SK-N-SH (cell line): ENCODE measurements around the gene OR6B3. TPM values are rescaled to one million over a fixed set of nuclear protein-coding genes. Genes with fewer than 3 reads are reported as not detected.

Source experiments
- CTCF ChIA-PET: fragments of 300-600, 350-600 bp; formaldehyde crosslinking; extraction: SDS; loops from one replicate; lab custom pipeline; 2021; lab: Yijun Ruan, JAX
- POLR2A ChIA-PET: fragments of 350-600 bp; sonication (Branson Sonifier 250); formaldehyde crosslinking; extraction: SDS; loops from one replicate; lab custom pipeline; 2020; ENCODE audit warnings: antibody characterized with exemption, inconsistent platforms; lab: Yijun Ruan, JAX
- DNase-seq: peaks from one replicate; pipeline ENCODE4 v3.0.0; 2012
- H2AFZ ChIP-seq: fragments of 200-600 bp; sonication (generic); 2 replicates; pipeline ENCODE4 v1.8.1; 2016; ENCODE audit warnings: antibody characterized with exemption, mild to moderate bottlenecking, low read depth
- H3F3A ChIP-seq: fragments of 200-600 bp; sonication (generic); replicated peaks from 2 replicates; pipeline ENCODE3; 2016; ENCODE audit warnings: antibody characterized with exemption, mild to moderate bottlenecking; ENCODE audit not compliant: insufficient read depth
- H3K27ac ChIP-seq, 2 experiments: fragments of 200-500 bp in 1 of 2; fragments of 200-600 bp in 1 of 2; sonication (Bioruptor generic) in 1 of 2; sonication (generic), shearing (Covaris generic) in 1 of 2; 2 replicates each; pipeline versions ENCODE4 v1.5.1 to v1.6.1; 2014 to 2016; ENCODE audit warnings: low read depth in 2 of 2, inconsistent platforms in 1 of 2, low read length in 1 of 2, mild to moderate bottlenecking in 1 of 2, mixed read lengths in 1 of 2
- H3K27me3 ChIP-seq: fragments of 200-600 bp; sonication (generic), shearing (Covaris generic); 2 replicates; pipeline ENCODE4 v1.6.1; 2016; ENCODE audit warnings: mixed run types; ENCODE audit not compliant: insufficient read depth
- H3K36me3 ChIP-seq, 2 experiments: fragments of 200-500 bp in 1 of 2; fragments of 200-600 bp in 1 of 2; sonication (Bioruptor generic) in 1 of 2; sonication (generic) in 1 of 2; replicated peaks in 1 of 2; 2 replicates each; pipeline versions ENCODE3 to v1.5.1; 2014 to 2016; ENCODE audit warnings: low read length in 1 of 2, mild to moderate bottlenecking in 1 of 2; ENCODE audit not compliant: insufficient read depth in 2 of 2, control insufficient read depth in 1 of 2
- H3K4me1 ChIP-seq, 2 experiments: fragments of 200-500 bp in 1 of 2; fragments of 200-600 bp in 1 of 2; sonication (Bioruptor generic) in 1 of 2; sonication (generic), shearing (Covaris generic) in 1 of 2; 2 replicates each; pipeline versions ENCODE4 v1.5.1 to v1.6.1; 2014 to 2016; ENCODE audit warnings: low read depth in 1 of 2, low read length in 1 of 2, mixed run types in 1 of 2; ENCODE audit not compliant: insufficient read depth in 2 of 2, control insufficient read depth in 1 of 2
- H3K4me2 ChIP-seq: fragments of 200-600 bp; sonication (generic), shearing (Covaris generic); 2 replicates; pipeline ENCODE4 v1.6.1; 2017; ENCODE audit warnings: mixed run types
- H3K4me3 ChIP-seq, 2 experiments: fragments of 200-500 bp in 1 of 2; fragments of 200-600 bp in 1 of 2; sonication (Bioruptor generic) in 1 of 2; sonication (generic), shearing (Covaris generic) in 1 of 2; 2 replicates each; pipeline versions ENCODE4 v1.5.1 to v1.8.1; 2014 to 2016; ENCODE audit warnings: low read depth in 2 of 2, inconsistent platforms in 1 of 2, low read length in 1 of 2, mild to moderate bottlenecking in 1 of 2, mixed read lengths in 1 of 2, moderate library complexity in 1 of 2
- H3K79me2 ChIP-seq: fragments of 200-600 bp; sonication (generic); 2 replicates; pipeline ENCODE4 v1.8.1; 2017; ENCODE audit warnings: mild to moderate bottlenecking; ENCODE audit not compliant: insufficient read depth
- H3K9ac ChIP-seq: fragments of 200-600 bp; sonication (generic); 2 replicates; pipeline ENCODE4 v1.6.1; 2017; ENCODE audit warnings: mixed run types
- H3K9me2 ChIP-seq: fragments of 200-600 bp; sonication (generic); 2 replicates; pipeline ENCODE4 v1.6.1; 2017; ENCODE audit warnings: mixed run types
- H3K9me3 ChIP-seq: fragments of 200-600 bp; sonication (generic); 2 replicates; pipeline ENCODE4 v1.6.1; 2017; ENCODE audit warnings: mixed run types, mild to moderate bottlenecking, moderate library complexity
- H4K20me1 ChIP-seq: fragments of 200-600 bp; sonication (generic); 2 replicates; pipeline ENCODE4 v1.6.1; 2017; ENCODE audit warnings: mild to moderate bottlenecking, mixed run types; ENCODE audit not compliant: insufficient read depth
- ELF1 ChIP-seq: IDR thresholded peaks from 2 replicates; pipeline ENCODE4 v1.4.0; 2012
- EZH2phosphoT487 ChIP-seq: fragments of 200-600 bp; sonication (generic); IDR thresholded peaks from 2 replicates; pipeline ENCODE4 v1.6.1; 2017; ENCODE audit warnings: low read depth, mixed run types, mild to moderate bottlenecking, antibody characterized with exemption, moderate library complexity, borderline replicate concordance
- FOXM1 ChIP-seq: IDR thresholded peaks from 2 replicates; pipeline ENCODE4 v1.4.0; 2012; ENCODE audit warnings: low read depth, mild to moderate bottlenecking
- GABPA ChIP-seq: IDR thresholded peaks from 2 replicates; pipeline ENCODE4 v1.4.0; 2012; ENCODE audit warnings: low read depth, mild to moderate bottlenecking
- JUND ChIP-seq: IDR thresholded peaks from 2 replicates; pipeline ENCODE4 v1.4.0; 2012
- MAX ChIP-seq: IDR thresholded peaks from 2 replicates; pipeline ENCODE4 v1.4.0; 2012; ENCODE audit warnings: low read depth
- MXI1 ChIP-seq: IDR thresholded peaks from 2 replicates; pipeline ENCODE4 v1.6.1; 2012; ENCODE audit warnings: mild to moderate bottlenecking, low read depth, low read length, improper control_type of control experiment
- RAD21 ChIP-seq: IDR thresholded peaks from 2 replicates; pipeline ENCODE4 v1.6.1; 2012; ENCODE audit warnings: mild to moderate bottlenecking, low read length
- RXRA ChIP-seq: IDR thresholded peaks from 2 replicates; pipeline ENCODE4 v1.4.0; 2012; ENCODE audit warnings: low read depth, mild to moderate bottlenecking, borderline replicate concordance
- SIN3A ChIP-seq: IDR thresholded peaks from 2 replicates; pipeline ENCODE4 v1.6.1; 2012; ENCODE audit warnings: low read depth, mild to moderate bottlenecking, low read length, moderate library complexity, borderline replicate concordance
- SMC3 ChIP-seq: IDR thresholded peaks from 2 replicates; pipeline ENCODE4 v1.6.1; 2012; ENCODE audit warnings: low read depth, low read length, improper control_type of control experiment
- TAF1 ChIP-seq: IDR thresholded peaks from 2 replicates; pipeline ENCODE4 v1.6.1; 2012; ENCODE audit warnings: low read depth, mild to moderate bottlenecking, low read length, moderate library complexity, borderline replicate concordance
- ZBTB33 ChIP-seq: IDR thresholded peaks from 2 replicates; pipeline ENCODE4 v1.4.0; 2012; ENCODE audit warnings: low read depth, borderline replicate concordance
- WGBS: methylation state at CpG from one replicate; pipeline ENCODE4 v1.1.6; 2017; ENCODE audit warnings: low lambda C conversion rate; 5-methylcytosine and 5-hydroxymethylcytosine counted together
- polyA plus RNA-seq, 3 experiments: library from polyadenylated mRNA; depleted of rRNA; stranded (reverse); fragments of >200 nt; gene quantifications; 2 replicates each; pipeline ENCODE4 v1.2.3, GENCODE V29; 2012
- TF ChIP-seq, protein P1 (sequence below): IDR thresholded peaks from 2 replicates; pipeline ENCODE4 v1.6.1; 2012; ENCODE audit warnings: mild to moderate bottlenecking, low read depth, low read length, moderate library complexity

Gene OR6B3
- polyA plus RNA-seq, 1 of the 3 experiments (the other 2 are of a cell fraction): not detected

DNA sequence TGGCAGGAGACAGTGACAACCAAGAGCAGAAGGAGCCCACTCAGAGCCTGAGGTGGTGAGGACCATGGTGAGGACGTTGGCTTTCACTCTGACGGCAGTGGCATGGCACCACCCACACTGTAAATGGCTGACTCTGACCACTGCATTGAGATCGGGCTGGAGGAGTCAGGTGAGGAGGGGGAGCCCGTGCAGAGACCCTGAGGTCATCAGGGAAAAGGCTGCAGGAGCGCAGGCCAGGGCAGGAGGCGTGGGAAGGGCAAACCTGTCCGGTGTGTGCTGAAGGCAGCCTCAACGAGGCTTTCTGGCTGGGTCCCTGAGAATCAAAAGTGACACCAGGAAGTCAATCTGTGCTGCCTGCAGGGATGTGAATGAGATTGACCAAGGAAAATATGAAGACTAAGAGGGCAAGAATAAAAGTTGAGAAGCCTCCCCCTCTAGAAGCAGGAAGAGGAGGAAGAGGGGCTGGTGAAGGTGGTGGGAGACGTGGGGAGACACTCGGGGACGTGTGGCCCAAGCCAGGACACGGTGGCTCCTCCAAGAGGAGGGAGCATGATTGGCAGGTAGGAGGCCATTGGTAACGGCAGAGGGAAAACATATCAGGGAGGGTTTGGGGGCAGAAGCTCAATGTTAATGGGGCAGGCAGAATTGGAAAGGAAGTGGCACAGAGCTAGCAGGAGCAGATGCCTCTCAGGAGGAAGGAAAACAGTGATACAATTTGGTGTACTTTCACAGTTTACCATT is 2.0 kb upstream of the OR6B3 start:
- H3K27ac ChIP-seq: no peak overlapping the region
- H3K36me3 ChIP-seq: no peaks in the 10 kb centered on the region
- no peak overlapping the region for H3K9ac ChIP-seq
- no peaks in the 10 kb centered on the region for H3K79me2 ChIP-seq
- H3K4me3 ChIP-seq: no peak overlapping the region
- ChIA-PET CTCF (interaction anchor here (1.7 to 12.7 kb wide), 3 partner anchors 34 to 95 kb away, joined by 4 to 291 read pairs (median 5); partner anchors contain the start of gene OTOS), POLR2A (no interaction called here)
- no peaks in the 10 kb centered on the region; a peak in 1 of 4 replicates for H3K4me1 ChIP-seq
- peaks cover 48% of the 10 kb centered on the region for H3K27me3 ChIP-seq
- no peak overlapping the region for H2AFZ ChIP-seq
- H3F3A ChIP-seq: no peaks in the 10 kb centered on the region
- H4K20me1 ChIP-seq: no peaks in the 10 kb centered on the region
- no peaks in the 10 kb centered on the region for H3K9me2 ChIP-seq
- TF ChIP-seq, protein P1, sequence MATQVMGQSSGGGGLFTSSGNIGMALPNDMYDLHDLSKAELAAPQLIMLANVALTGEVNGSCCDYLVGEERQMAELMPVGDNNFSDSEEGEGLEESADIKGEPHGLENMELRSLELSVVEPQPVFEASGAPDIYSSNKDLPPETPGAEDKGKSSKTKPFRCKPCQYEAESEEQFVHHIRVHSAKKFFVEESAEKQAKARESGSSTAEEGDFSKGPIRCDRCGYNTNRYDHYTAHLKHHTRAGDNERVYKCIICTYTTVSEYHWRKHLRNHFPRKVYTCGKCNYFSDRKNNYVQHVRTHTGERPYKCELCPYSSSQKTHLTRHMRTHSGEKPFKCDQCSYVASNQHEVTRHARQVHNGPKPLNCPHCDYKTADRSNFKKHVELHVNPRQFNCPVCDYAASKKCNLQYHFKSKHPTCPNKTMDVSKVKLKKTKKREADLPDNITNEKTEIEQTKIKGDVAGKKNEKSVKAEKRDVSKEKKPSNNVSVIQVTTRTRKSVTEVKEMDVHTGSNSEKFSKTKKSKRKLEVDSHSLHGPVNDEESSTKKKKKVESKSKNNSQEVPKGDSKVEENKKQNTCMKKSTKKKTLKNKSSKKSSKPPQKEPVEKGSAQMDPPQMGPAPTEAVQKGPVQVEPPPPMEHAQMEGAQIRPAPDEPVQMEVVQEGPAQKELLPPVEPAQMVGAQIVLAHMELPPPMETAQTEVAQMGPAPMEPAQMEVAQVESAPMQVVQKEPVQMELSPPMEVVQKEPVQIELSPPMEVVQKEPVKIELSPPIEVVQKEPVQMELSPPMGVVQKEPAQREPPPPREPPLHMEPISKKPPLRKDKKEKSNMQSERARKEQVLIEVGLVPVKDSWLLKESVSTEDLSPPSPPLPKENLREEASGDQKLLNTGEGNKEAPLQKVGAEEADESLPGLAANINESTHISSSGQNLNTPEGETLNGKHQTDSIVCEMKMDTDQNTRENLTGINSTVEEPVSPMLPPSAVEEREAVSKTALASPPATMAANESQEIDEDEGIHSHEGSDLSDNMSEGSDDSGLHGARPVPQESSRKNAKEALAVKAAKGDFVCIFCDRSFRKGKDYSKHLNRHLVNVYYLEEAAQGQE: no peak
- no peak for TF ChIP-seq TAF1
- no peak for TF ChIP-seq SIN3A
- TF ChIP-seq FOXM1: no peak
- TF ChIP-seq JUND: no peak
- no peak for TF ChIP-seq EZH2phosphoT487
- TF ChIP-seq MAX: no peak
- no peak for TF ChIP-seq MXI1
- no peak for TF ChIP-seq GABPA
- no peak for TF ChIP-seq RXRA
- no peak for TF ChIP-seq RAD21
- TF ChIP-seq, all 33 proteins: peak for 0
- H3K4me2 ChIP-seq: no peak overlapping the region
- H3K9me3 ChIP-seq: no peaks in the 10 kb centered on the region
- 6% methylated on average over 11 of the region's 13 CpGs for WGBS
- no peak for DNase-seq

DNA sequence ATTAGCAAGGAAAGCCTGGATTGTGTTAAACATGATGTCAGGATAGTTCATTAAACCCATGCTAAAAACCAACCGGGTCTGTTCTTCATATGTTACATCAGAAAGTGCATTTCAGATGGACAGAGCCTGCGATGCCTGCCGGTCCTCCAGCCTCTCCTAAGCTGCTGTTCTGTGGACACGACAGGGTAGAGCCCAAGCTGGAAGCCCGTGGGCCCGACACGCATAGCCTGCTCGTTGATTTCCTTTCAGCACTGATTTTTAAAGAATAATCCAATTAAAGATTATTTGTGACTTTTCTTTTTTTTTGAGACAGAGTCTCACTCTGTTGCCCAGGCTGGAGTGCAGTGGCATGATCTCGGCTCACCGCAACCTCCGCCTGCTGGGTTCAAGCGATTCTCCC is 797 bp downstream of the OR6B3 start:
- no peaks in the 10 kb centered on the region for H3K36me3 ChIP-seq
- H4K20me1 ChIP-seq: no peaks in the 10 kb centered on the region
- H3F3A ChIP-seq: no peaks in the 10 kb centered on the region
- H3K4me2 ChIP-seq: no peak overlapping the region
- no peaks in the 10 kb centered on the region for H3K9me3 ChIP-seq
- ChIA-PET CTCF (interaction anchor here (1.1 to 3.8 kb wide), 6 partner anchors 8 to 99 kb away, joined by 3 to 32 read pairs (median 4); no protein-coding TSS in a partner anchor), POLR2A (no interaction called here)
- no peak overlapping the region for H3K27ac ChIP-seq
- H3K9ac ChIP-seq: no peak overlapping the region
- no peak overlapping the region for H3K4me3 ChIP-seq
- peaks cover 48% of the 10 kb centered on the region for H3K27me3 ChIP-seq
- no peaks in the 10 kb centered on the region for H3K79me2 ChIP-seq
- no peak for DNase-seq
- H3K4me1 ChIP-seq: no peaks in the 10 kb centered on the region; a peak in 1 of 4 replicates
- no peaks in the 10 kb centered on the region for H3K9me2 ChIP-seq
- 30% methylated on average over 12 of the region's 12 CpGs for WGBS
- TF ChIP-seq MXI1: no peak
- TF ChIP-seq MAX: no peak
- no peak for TF ChIP-seq ZBTB33
- TF ChIP-seq ELF1: no peak
- no peak for TF ChIP-seq SIN3A
- no peak for TF ChIP-seq SMC3
- TF ChIP-seq, all 33 proteins: peak for 0
- no peak overlapping the region for H2AFZ ChIP-seq
